HepG2 (cell line): ENCODE data around the gene HID1. TPM values are rescaled to one million over a fixed set of nuclear protein-coding genes. Genes with fewer than 3 reads are reported as not detected.
A peak's percentile ranks its signal among the peaks of the same experiment; 100 is the strongest.

Experiments
- CREB1 ChIP-seq, 2 experiments: fragments of 450-650 bp in 1 of 2; IDR thresholded peaks; 2 replicates each; pipeline ENCODE4 v1.6.1; 2016 to 2017; ENCODE audit warnings: control low read depth in 1 of 2, mild to moderate bottlenecking in 1 of 2, missing compliant biosample characterization in 1 of 2, missing genetic modification characterization in 1 of 2
- ETS1 ChIP-seq: sonication (generic); formaldehyde crosslinking; IDR thresholded peaks from 2 replicates; pipeline ENCODE4 v1.4.0; 2020; ENCODE audit warnings: missing genetic modification reagents
- GMEB1 ChIP-seq: sonication (generic); formaldehyde crosslinking; IDR thresholded peaks from 2 replicates; pipeline ENCODE4 v1.5.1; 2020; ENCODE audit warnings: missing genetic modification reagents, mild to moderate bottlenecking, borderline replicate concordance
- HIC2 ChIP-seq: sonication (generic); formaldehyde crosslinking; IDR thresholded peaks from 2 replicates; pipeline ENCODE4 v1.9.0; 2022; ENCODE audit warnings: low read depth, missing genetic modification reagents
- NCOR1 ChIP-seq: fragments of 200-600 bp; sonication (generic); IDR thresholded peaks from 2 replicates; pipeline ENCODE4 v1.7.0; 2017; ENCODE audit warnings: antibody characterized with exemption, low read length, borderline replicate concordance
- RAD21 ChIP-seq: fragments of 450-650 bp; formaldehyde crosslinking; IDR thresholded peaks from 2 replicates; pipeline ENCODE4 v1.5.0; 2020; ENCODE audit warnings: mild to moderate bottlenecking
- RBFOX2 ChIP-seq: fragments of 200-400 bp; formaldehyde crosslinking; IDR thresholded peaks from 2 replicates; pipeline ENCODE4 v1.6.1; 2017; ENCODE audit warnings: low read depth, mild to moderate bottlenecking, low read length
- TCF7L2 ChIP-seq: IDR thresholded peaks from 2 replicates; pipeline ENCODE4 v1.6.1; 2011; ENCODE audit warnings: mild to moderate bottlenecking, low read depth, low read length, moderate library complexity
- USF2 ChIP-seq, 2 experiments: sonication (generic) in 1 of 2; formaldehyde crosslinking in 1 of 2; IDR thresholded peaks; 2 replicates each; pipeline versions ENCODE4 v1.5.1 to v1.6.1; 2011 to 2020; ENCODE audit warnings: borderline replicate concordance in 1 of 2, low read depth in 1 of 2, low read length in 1 of 2, mild to moderate bottlenecking in 1 of 2, missing genetic modification reagents in 1 of 2, moderate library complexity in 1 of 2
- ZBTB25 ChIP-seq: IDR thresholded peaks from 2 replicates; pipeline ENCODE4 v1.6.1; 2018; ENCODE audit warnings: missing genetic modification reagents
- ZFP37 ChIP-seq: sonication (generic); formaldehyde crosslinking; IDR thresholded peaks from 2 replicates; pipeline ENCODE4 v1.4.0; 2020; ENCODE audit warnings: missing genetic modification reagents, borderline replicate concordance
- ZNF138 ChIP-seq: sonication (generic); formaldehyde crosslinking; IDR thresholded peaks from 2 replicates; pipeline ENCODE4 v1.5.0; 2020; ENCODE audit warnings: mild to moderate bottlenecking, low read depth, missing genetic modification reagents
- ZNF317 ChIP-seq: sonication (generic); formaldehyde crosslinking; IDR thresholded peaks from 2 replicates; pipeline ENCODE4 v1.5.0; 2020; ENCODE audit warnings: mild to moderate bottlenecking, missing genetic modification reagents
- ZNF672 ChIP-seq: sonication (generic); formaldehyde crosslinking; IDR thresholded peaks from 2 replicates; pipeline ENCODE4 v1.8.1; 2022; ENCODE audit warnings: missing genetic modification reagents
- ZNF687 ChIP-seq: sonication (generic); formaldehyde crosslinking; IDR thresholded peaks from 2 replicates; pipeline ENCODE4 v1.5.1; 2020; ENCODE audit warnings: mild to moderate bottlenecking, missing genetic modification reagents, moderate library complexity
- polyA plus RNA-seq, 8 experiments: library from polyadenylated mRNA; depleted of rRNA in 3 of 8; stranded (reverse) in 7 of 8; unstranded in 1 of 8; fragments of >200 nt; fragmentation: Illumina TruSeq in 4 of 8; extraction: Trizol in 4 of 8; gene quantifications; 2 replicates each; pipeline versions ENCODE4 v1.2.1 to v1.2.3, GENCODE V29; 2011 to 2016; ENCODE audit warnings: low read depth in 4 of 8, missing spikeins in 1 of 8, mixed read lengths in 1 of 8; ENCODE audit not compliant: insufficient read depth in 1 of 8
- total RNA-seq, 5 experiments: library from RNA; depleted of rRNA; stranded (reverse); fragments of >200 nt; fragmentation: Illumina TruSeq; extraction: Trizol; gene quantifications; 2 replicates each; pipeline ENCODE4 v1.2.3, GENCODE V29; 2016; ENCODE audit warnings: low read depth in 1 of 5

Gene HID1
- total and polyA plus RNA-seq, 2 of the 13 experiments (the other 11 are each of a cell fraction or from before 2014, with no cell fraction given): 2.1 to 10.6 TPM

- no peak for TF ChIP-seq USF2 (IDR thresholded peaks at IDR 0.05; ENCODE audit: low read depth, low read length)
- no peak for TF ChIP-seq USF2 (CRISPR knock-in tag; IDR thresholded peaks at IDR 0.05; ENCODE audit: borderline replicate concordance)
- TF ChIP-seq ZNF138: peak; percentile 93
- TF ChIP-seq ZFP37: no peak
- TF ChIP-seq RAD21 (CRISPR knock-in tag): peak; percentile 71
- peak; percentile 64 for TF ChIP-seq CREB1 (IDR thresholded peaks at IDR 0.05)
- no peak; the same call in 1 of the 2 replicates for TF ChIP-seq CREB1 (CRISPR knock-in tag; IDR thresholded peaks at IDR 0.05)
- TF ChIP-seq ZNF317 (CRISPR knock-in tag): peak; percentile 45; the same call in 1 of the 2 replicates
- TF ChIP-seq NCOR1: no peak
- no peak for TF ChIP-seq TCF7L2
- peak; percentile 100 for TF ChIP-seq ZNF687 (CRISPR knock-in tag)
- TF ChIP-seq HIC2 (CRISPR knock-in tag): no peak
- TF ChIP-seq ZNF672: no peak
- TF ChIP-seq ZBTB25: peak; percentile 48; the same call in 1 of the 2 replicates
- TF ChIP-seq RBFOX2: peak; percentile 94
- 0 out of 2 replicates have a peak, but pooled peaks have one; percentile 34 for TF ChIP-seq ETS1 (CRISPR knock-in tag)
- TF ChIP-seq GMEB1 (CRISPR knock-in tag): peak; percentile 88
Observed at GRCh38 chr17:74981979-74982662, 9.6 kb upstream of the HID1 start (continued).
